Activated CD4-positive, CD25-positive, alpha-beta regulatory T cell treated with anti-CD3 and anti-CD28 coated beads, Interleukin-2, amount 50 U/mL, for 24 hours (primary cell): Measurements from ENCODE around the gene SBF2.

Source experiments
- ATAC-seq, 2 donors: fragments of 150-1000 bp; cut with Tn5 transposase; one replicate each; pipeline ENCODE4 v1.10.0; 2021; ENCODE audit warnings: mild to moderate bottlenecking in 1 of 2, moderate library complexity in 1 of 2

SBF2 gene

GRCh38 chr11:9736365-9736764, 557.7 kb downstream of the SBF2 start:
- ATAC-seq = no peak

DNA sequence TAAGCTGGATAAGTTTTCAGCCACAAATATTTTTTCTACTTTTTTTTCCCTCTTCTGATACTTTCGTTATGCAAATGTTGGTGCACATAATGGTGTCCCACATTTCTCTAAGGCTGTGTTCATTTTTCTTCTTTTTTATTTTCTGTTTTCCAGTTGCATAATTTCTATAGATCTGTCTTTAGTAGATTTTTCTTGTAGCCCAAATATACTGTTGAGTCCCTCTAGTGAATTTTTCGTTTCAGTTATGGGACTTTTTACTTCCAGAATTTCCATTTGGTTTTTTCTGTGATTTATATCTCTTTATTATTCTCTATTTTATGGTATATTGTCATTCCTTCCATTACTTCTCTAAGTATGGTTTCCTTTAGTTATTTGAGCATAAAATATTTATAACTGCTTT, 558.1 kb downstream of the SBF2 start:
- ATAC-seq = no peak

GRCh38 chr11:9735236-9735635, 558.8 kb downstream of the SBF2 start:
- no peak for ATAC-seq

DNA sequence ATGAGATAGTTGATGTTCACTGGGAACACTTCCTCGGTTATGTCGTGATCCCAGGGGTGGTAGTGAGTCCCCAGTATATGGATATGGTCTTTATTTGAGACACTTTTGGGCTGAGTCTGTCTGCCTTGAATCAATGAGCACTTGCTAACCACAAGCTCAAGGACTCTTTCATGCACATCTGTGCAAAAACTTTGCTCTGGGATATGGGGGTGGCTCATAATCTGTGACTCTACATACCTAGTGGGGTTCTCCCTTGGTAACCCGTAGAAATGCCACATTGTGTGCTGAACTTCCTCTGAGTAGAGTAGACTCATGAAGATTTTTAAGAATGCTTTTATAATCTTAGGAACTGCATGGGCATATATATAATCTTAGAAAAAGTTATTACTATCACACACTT, 560.8 kb downstream of the SBF2 start:
- ATAC-seq = no peak

GRCh38 chr11:9732453-9732852, 561.6 kb downstream of the SBF2 start:
- no peak for ATAC-seq

GRCh38 chr11:9731256-9731655, 562.8 kb downstream of the SBF2 start:
- ATAC-seq = no peak
